ENCODE data around the gene RPS21. TPM values are rescaled to one million over a fixed set of nuclear protein-coding genes. Genes with fewer than 3 reads are reported as not detected.
"Not testable (repeated sequence)": the region's sequence is repeated elsewhere in the genome, so short reads cannot be mapped to it uniquely, and the experiment has no call there.

RPS21 gene
- total RNA-seq, 4 donors from 2014 or later = 1,582 to 2,182 (median 2,056) TPM

- no peak for TF ChIP-seq CTCF (IDR thresholded peaks at IDR 0.05)
- DNase-seq (ENCODE audit: low spot score) = no peak
- ATAC-seq (ENCODE audit: low FRiP score) = no peak
Observed at GRCh38 chr20:62370115-62370806, 16.6 kb upstream of the RPS21 start.

GRCh38 chr20:62370807-62371587, 15.9 kb upstream of the RPS21 start:
- DNase-seq (ENCODE audit: low spot score) = no peak
- no peak for ATAC-seq (ENCODE audit: low FRiP score)
- TF ChIP-seq CTCF (IDR thresholded peaks at IDR 0.05) = no peak

GRCh38 chr20:62371588-62372041, 15.3 kb upstream of the RPS21 start:
- no peak for TF ChIP-seq CTCF (IDR thresholded peaks at IDR 0.05)
- ATAC-seq (ENCODE audit: low FRiP score) = no peak
- DNase-seq (ENCODE audit: low spot score) = no peak

- TF ChIP-seq CTCF (IDR thresholded peaks at IDR 0.05) = no peak
- no peak for DNase-seq (ENCODE audit: low spot score)
- ATAC-seq (ENCODE audit: low FRiP score) = no peak
Observed at GRCh38 chr20:62372042-62372993, 14.6 kb upstream of the RPS21 start.

- not testable (repeated sequence) for ATAC-seq (ENCODE audit: low FRiP score)
Observed at GRCh38 chr20:62373631-62374179, 13.2 kb upstream of the RPS21 start.

GRCh38 chr20:62374331-62375152, 12.4 kb upstream of the RPS21 start:
- ATAC-seq (ENCODE audit: low FRiP score) = no peak
- DNase-seq (ENCODE audit: low spot score) = no peak
- TF ChIP-seq CTCF (IDR thresholded peaks at IDR 0.05) = no peak

More at GRCh38 chr20:62373631-62374179, 13.2 kb upstream of the RPS21 start:
- DNase-seq (ENCODE audit: low spot score) = not testable (repeated sequence)
